Neutrophil (primary cell): Measurements from ENCODE around the gene MRPL30.

Source experiments
- H3K27ac ChIP-seq: fragments of 200-600 bp; sonication (generic); 2 replicates; pipeline ENCODE4 v1.5.1; 2016; ENCODE audit warnings: mild to moderate bottlenecking, moderate library complexity
- H3K27me3 ChIP-seq: fragments of 200-600 bp; sonication (generic); 2 replicates; pipeline ENCODE4 v1.6.0; 2016; ENCODE audit warnings: mild to moderate bottlenecking
- H3K36me3 ChIP-seq: fragments of 200-600 bp; sonication (generic); 2 replicates; pipeline ENCODE4 v1.5.1; 2017
- H3K4me1 ChIP-seq, 2 experiments: fragments of 200-600 bp in 1 of 2; sonication (generic) in 1 of 2; 1 replicate in 1 of 2; 2 replicates in 1 of 2; pipeline versions ENCODE4 v1.5.1 to v1.6.1; 2013 to 2016; ENCODE audit warnings: low read depth in 1 of 2, low read length in 1 of 2, mild to moderate bottlenecking in 1 of 2, moderate library complexity in 1 of 2; ENCODE audit not compliant: control insufficient read depth in 1 of 2, insufficient read depth in 1 of 2
- H3K4me3 ChIP-seq, 2 experiments: fragments of 200-600 bp in 1 of 2; sonication (generic) in 1 of 2; 1 replicate in 1 of 2; 2 replicates in 1 of 2; pipeline ENCODE4 v1.5.1; 2013 to 2016; ENCODE audit warnings: low read depth in 1 of 2, low read length in 1 of 2, mild to moderate bottlenecking in 1 of 2, moderate library complexity in 1 of 2
- H3K9me3 ChIP-seq: fragments of 200-600 bp; sonication (generic); 2 replicates; pipeline ENCODE4 v1.5.1; 2016
- CTCF ChIP-seq: fragments of 200-600 bp; sonication (generic); IDR thresholded peaks from 2 replicates; pipeline ENCODE4 v1.5.1; 2016; ENCODE audit warnings: antibody characterized with exemption

Gene MRPL30

GRCh38 chr2:99240431-99240830 is 59.4 kb downstream of the MRPL30 start:
- no peaks in the 10 kb centered on the region for H3K9me3 ChIP-seq
- no peaks in the 10 kb centered on the region for H3K36me3 ChIP-seq
- H3K4me3 ChIP-seq: no peak overlapping the region
- H3K4me1 ChIP-seq: no peaks in the 10 kb centered on the region
- H3K27me3 ChIP-seq: no peaks in the 10 kb centered on the region
- no peak overlapping the region for H3K27ac ChIP-seq
- no peak for TF ChIP-seq CTCF

- no peak for TF ChIP-seq CTCF
- H3K27ac ChIP-seq: no peak overlapping the region
- no peaks in the 10 kb centered on the region for H3K4me1 ChIP-seq
- no peak overlapping the region for H3K4me3 ChIP-seq
- H3K27me3 ChIP-seq: no peaks in the 10 kb centered on the region
- H3K36me3 ChIP-seq: no peaks in the 10 kb centered on the region
- H3K9me3 ChIP-seq: no peaks in the 10 kb centered on the region
Measured at GRCh38 chr2:99242151-99242550, 61.2 kb downstream of the MRPL30 start.
